Measurements from ENCODE around the gene GADD45G. TPM values are rescaled to one million over a fixed set of nuclear protein-coding genes. Genes with fewer than 3 reads are reported as not detected.

GADD45G gene
- total and polyA plus RNA-seq, 10 of the 15 experiments (the other 5 are each of a cell fraction or from before 2014, with no cell fraction given), result 0.07 to 1.00 (median 0.29) TPM; not detected in 4

DNA sequence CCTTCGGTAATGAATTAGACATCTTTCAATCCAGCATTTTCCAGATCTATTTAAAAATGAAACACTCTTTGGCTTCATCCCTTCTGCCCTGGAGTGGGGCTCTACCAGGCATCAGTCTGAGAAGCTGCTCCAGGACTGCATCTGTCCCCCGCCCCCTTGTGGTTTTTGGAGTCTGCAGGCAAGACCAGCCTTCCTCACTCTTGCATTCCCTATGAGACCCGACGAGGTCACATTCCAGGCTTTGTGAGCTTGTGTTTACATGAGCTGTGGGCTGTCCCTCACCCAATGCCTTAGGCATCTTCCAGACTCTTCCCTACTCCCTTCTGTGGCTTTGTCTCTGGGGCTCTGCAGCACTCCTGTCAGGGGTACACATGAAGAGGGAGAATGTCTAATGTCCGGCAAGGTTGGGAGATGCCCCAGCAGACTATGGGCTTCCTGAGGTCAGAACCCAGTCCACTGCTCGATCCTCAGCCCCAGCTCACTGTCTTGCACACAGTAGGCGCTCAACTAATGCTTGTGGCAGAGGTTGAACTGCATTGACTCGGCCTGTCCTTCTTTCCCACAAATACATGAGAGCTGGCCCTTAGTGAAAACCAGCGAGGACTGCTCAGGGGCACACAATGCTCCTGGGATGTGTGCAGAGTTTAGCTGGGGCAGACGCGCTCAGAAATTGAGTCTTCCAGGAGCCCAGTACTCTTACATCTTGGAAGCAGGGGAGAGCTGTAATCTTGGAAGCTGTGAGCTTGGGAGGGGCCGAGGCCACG lies 11.7 kb upstream of the GADD45G start (continued):
- no peak for TF ChIP-seq CUX1 (IDR thresholded peaks at IDR 0.05; ENCODE audit: insufficient replicate concordance, low read depth, low read length)

DNA sequence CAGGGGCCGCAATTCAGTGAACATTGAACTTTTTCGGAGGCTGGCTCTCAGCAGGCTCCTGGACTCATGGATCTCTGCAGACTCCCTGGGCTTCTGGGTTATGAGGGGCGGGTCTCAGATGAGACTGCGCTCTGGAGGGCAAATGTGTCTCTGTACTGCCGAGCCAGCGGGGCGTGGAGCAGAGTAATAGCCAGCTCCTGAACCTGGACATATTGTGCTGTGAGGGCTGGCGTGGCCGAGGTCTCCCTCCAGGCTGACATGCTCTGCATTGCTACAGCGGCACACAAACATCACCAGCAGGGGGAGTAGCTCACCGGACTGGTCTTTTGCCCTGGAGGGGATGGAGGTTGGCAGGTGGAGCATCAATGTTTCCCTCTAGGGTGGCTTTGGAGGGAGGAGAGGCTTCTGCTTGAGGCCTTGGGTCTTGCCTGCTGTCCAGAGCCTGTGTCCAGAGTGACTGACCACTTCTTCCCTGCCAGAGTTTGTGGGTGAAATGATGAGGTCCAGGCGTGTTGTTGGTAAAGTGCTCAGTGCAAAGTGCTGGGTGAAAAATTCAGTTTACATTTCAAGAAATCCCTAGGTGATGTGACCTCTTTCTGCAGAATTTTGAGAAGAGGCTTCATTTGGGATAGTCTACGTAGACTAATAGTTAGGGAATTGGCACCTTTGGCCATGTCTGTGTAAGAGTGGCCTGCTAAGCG lies 10.9 kb upstream of the GADD45G start:
- FAIRE-seq (peak; percentile 59), DNase-seq (ENCODE audit: low read depth, low spot score) (no peak), ATAC-seq (peak; percentile 90)
- Histone ChIP-seq H4K20me1 (ENCODE audit: control insufficient read depth, insufficient read depth) (no peaks in the 10 kb centered on the region), H3K9me3 (replicated peaks; ENCODE audit: control insufficient read depth, insufficient read depth, low read length) (no peaks in the 10 kb centered on the region), H3K9ac (ENCODE audit: control insufficient read depth, insufficient read depth, low read length) (no peak overlapping the region), H3K27me3 (replicated peaks in 1 of 2; ENCODE audit: control insufficient read depth in 2 of 2, insufficient read depth in 2 of 2, low read length in 1 of 2) (peaks cover 3 to 8% of the 10 kb centered on the region in 2 experiments), H3K4me3 (no peak overlapping the region), H2AFZ (ENCODE audit: control insufficient read depth, low read depth, low read length) (no peak overlapping the region), H3K27ac (ENCODE audit: control insufficient read depth, insufficient read depth) (no peak overlapping the region), H3K79me2 (ENCODE audit: control insufficient read depth, insufficient read depth, low read length) (no peaks in the 10 kb centered on the region), H3K36me3 (ENCODE audit: control insufficient read depth in 2 of 2, insufficient read depth in 2 of 2, low read length in 1 of 2) (no peaks in the 10 kb centered on the region), H3K4me2 (ENCODE audit: control insufficient read depth, insufficient read depth) (no peak overlapping the region), H3K4me1 (ENCODE audit: control insufficient read depth, insufficient read depth, low read length) (no peaks in the 10 kb centered on the region)
- intact Hi-C loops (cut with micrococcal nuclease; ENCODE audit: unreplicated experiment) (loop anchor here (10.0 kb wide), 1 partner anchor 1171 kb away; no protein-coding TSS in a partner anchor), in situ Hi-C loops (cut with MboI) (loop anchor here (10.0 to 25.0 kb wide), 3 partner anchors 611 to 1268 kb away; no protein-coding TSS in a partner anchor)
- RAD21 ChIA-PET (ENCODE audit: unreplicated experiment), result interaction anchor here (0.6 to 3.2 kb wide), 6 partner anchors 9 to 508 kb away, joined by 3 to 13 read pairs (median 4); no protein-coding TSS in a partner anchor
- BruUV-seq (replicated peaks), result no TSS peak
- WGBS (ENCODE audit: insufficient coverage, insufficient replicate concordance, low lambda C conversion rate, missing lambda C conversion rate), result 13% methylated on average over 14 of the region's 14 CpGs
- SMC1A ChIA-PET (ENCODE audit: uncharacterized antibody, unreplicated experiment), result interaction anchor here (0.6 to 2.4 kb wide), 7 partner anchors 9 to 508 kb away, joined by 3 to 12 read pairs (median 3); no protein-coding TSS in a partner anchor
- CTCF ChIA-PET, result interaction anchor here (0.5 to 4.4 kb wide), 25 partner anchors 8 to 1106 kb away, joined by 3 to 37 read pairs (median 4); no protein-coding TSS in a partner anchor
- POLR2A ChIA-PET, result interaction anchor here (1.0 kb wide), 1 partner anchor 506 kb away, joined by 3 read pairs; no protein-coding TSS in a partner anchor
- TF ChIP-seq CTCF (IDR thresholded peaks at IDR 0.05 in 2 of 3, conservative IDR thresholded peaks at IDR 0.05 in 1 of 3; ENCODE audit: control insufficient read depth in 2 of 3, extremely low read depth in 1 of 3, insufficient read depth in 1 of 3, low read depth in 3 of 3, low read length in 3 of 3) (peak; percentile 71 to 91 (median 87)), RAD21 (IDR thresholded peaks at IDR 0.05; ENCODE audit: insufficient read depth, low read depth, low read length) (peak; percentile 51)
- TF ChIP-seq, protein P1, sequence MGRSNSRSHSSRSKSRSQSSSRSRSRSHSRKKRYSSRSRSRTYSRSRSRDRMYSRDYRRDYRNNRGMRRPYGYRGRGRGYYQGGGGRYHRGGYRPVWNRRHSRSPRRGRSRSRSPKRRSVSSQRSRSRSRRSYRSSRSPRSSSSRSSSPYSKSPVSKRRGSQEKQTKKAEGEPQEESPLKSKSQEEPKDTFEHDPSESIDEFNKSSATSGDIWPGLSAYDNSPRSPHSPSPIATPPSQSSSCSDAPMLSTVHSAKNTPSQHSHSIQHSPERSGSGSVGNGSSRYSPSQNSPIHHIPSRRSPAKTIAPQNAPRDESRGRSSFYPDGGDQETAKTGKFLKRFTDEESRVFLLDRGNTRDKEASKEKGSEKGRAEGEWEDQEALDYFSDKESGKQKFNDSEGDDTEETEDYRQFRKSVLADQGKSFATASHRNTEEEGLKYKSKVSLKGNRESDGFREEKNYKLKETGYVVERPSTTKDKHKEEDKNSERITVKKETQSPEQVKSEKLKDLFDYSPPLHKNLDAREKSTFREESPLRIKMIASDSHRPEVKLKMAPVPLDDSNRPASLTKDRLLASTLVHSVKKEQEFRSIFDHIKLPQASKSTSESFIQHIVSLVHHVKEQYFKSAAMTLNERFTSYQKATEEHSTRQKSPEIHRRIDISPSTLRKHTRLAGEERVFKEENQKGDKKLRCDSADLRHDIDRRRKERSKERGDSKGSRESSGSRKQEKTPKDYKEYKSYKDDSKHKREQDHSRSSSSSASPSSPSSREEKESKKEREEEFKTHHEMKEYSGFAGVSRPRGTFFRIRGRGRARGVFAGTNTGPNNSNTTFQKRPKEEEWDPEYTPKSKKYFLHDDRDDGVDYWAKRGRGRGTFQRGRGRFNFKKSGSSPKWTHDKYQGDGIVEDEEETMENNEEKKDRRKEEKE (IDR thresholded peaks at IDR 0.05), result no peak

Measured in GM12878 (cell line).